ENCODE measurements around the gene GYS2. TPM values are rescaled to one million over a fixed set of nuclear protein-coding genes. Genes with fewer than 3 reads are reported as not detected.

GYS2 gene
- not detected in 2 replicates for total RNA-seq

DNA sequence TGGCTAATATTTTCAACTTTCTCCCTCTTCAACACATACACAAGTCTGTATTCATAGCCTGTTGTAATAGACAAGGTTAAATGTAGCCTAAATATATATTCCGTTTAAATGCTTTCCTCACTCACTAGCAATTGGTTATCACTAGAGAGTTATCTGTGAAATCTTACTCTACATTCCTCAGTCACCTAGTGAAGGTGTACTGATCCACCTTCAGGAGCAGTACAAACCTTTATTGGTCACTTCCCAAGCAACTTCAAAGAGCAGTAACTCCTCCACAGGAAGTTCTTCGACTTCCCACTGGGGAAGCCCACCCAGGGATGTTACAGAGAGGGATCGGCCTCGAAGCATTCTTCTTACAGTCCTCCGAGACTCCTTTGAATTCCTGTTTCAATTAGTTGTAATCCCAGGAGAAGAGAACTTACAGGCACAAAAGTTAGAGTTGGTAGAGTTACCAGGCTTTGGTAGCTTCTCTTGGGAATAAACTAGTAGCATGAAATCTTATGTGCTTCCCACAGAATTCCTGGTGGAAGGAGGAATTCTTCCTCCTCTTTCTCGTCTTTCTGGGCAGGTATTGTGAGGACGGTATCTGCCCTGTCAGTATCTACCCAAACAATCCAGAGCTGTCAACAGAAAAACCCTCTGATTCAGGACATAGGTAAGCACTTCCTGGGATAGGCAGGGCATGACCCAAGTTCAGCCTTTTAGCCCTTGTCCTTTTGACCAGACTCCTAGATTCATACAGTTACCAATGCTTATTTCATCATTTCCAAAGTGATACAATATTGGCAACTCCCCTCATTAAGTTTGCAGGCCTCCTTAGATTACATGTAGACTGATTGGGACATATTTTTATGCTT, at the start of gene GYS2:
GYS2 (minus strand) TSS at position 603 of the 857 bp plus-strand sequence; CDS start at position 348, 255 bp downstream.

DNA sequence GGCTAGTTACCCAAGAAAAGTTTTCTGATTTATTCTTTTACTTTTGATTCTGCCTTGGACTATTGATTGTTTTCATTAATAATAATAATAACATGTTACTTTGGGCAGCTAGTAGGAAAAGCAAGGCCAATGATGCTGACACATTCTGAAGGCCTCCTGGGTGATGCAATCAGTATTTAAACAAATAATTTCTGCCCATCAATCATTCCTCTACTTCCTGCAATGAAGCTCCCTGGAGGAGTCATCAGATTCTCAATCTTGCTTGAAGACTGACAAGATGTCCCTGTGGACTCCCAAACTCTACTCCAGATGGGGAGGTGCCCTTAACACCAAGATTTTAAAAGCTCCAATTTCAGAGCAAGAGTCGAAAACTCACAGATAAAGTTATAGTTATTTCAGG, 78.6 kb downstream of the GYS2 start, which contains the start of gene SPX:
SPX (plus strand) TSS at position 244 of the 400 bp plus-strand sequence. CDS start 177 bp downstream, outside the sequence.

GRCh38 chr12:21501258-21502163, 103.1 kb downstream of the GYS2 start, which contains the start of the genes GOLT1B and RECQL:
GOLT1B (plus strand) TSS chr12:21501789; CDS start chr12:21501924, 135 bp downstream.
RECQL (minus strand) TSS chr12:21501635; CDS start chr12:21499570, 2,065 bp downstream.

Other genes with a start within 250 kb of the GYS2 start
- gene IAPP, start 231.9 kb downstream of the GYS2 start, total RNA-seq, result not detected in 2 replicates
- 11.1 and 16.0 TPM in 2 replicates for gene PYROXD1, start 167.2 kb downstream of the GYS2 start, total RNA-seq
- gene RECQL, start 103.2 kb downstream of the GYS2 start, total RNA-seq, result 48.1 and 57.9 TPM in 2 replicates
- 32.8 and 38.4 TPM in 2 replicates for gene GOLT1B, start 103.1 kb downstream of the GYS2 start, total RNA-seq
- gene SPX, start 78.6 kb downstream of the GYS2 start, total RNA-seq, result 0.86 and 1.5 TPM in 2 replicates
- 531 and 987 TPM in 2 replicates for gene LDHB, start 53.0 kb upstream of the GYS2 start, total RNA-seq
- gene KCNJ8, start 169.9 kb upstream of the GYS2 start, total RNA-seq, result not detected in 2 replicates

All from hair follicular keratinocyte (primary cell).